AG09309 (cell line): ENCODE data around the gene ZNF184.

Experiments
- DNase-seq: peaks from one replicate; pipeline ENCODE4 v3.0.0-alpha.2; 2010; ENCODE audit warnings: low read depth
- H3K4me3 ChIP-seq: 2 replicates; pipeline ENCODE4 v1.5.1; 2011; ENCODE audit warnings: mild to moderate bottlenecking, low read depth, low read length, moderate library complexity; ENCODE audit not compliant: control insufficient read depth
- TF ChIP-seq, protein P1 (sequence below): IDR thresholded peaks from 2 replicates; pipeline ENCODE4 v1.5.1; 2011; ENCODE audit warnings: mild to moderate bottlenecking, low read depth, low read length, inconsistent platforms; ENCODE audit not compliant: insufficient read depth, control insufficient read depth; ENCODE audit errors: missing control alignments

The ZNF184 gene

GRCh38 chr6:27414996-27415395 lies 57.9 kb downstream of the ZNF184 start:
- H3K4me3 ChIP-seq = no peak overlapping the region
- TF ChIP-seq, protein P1, sequence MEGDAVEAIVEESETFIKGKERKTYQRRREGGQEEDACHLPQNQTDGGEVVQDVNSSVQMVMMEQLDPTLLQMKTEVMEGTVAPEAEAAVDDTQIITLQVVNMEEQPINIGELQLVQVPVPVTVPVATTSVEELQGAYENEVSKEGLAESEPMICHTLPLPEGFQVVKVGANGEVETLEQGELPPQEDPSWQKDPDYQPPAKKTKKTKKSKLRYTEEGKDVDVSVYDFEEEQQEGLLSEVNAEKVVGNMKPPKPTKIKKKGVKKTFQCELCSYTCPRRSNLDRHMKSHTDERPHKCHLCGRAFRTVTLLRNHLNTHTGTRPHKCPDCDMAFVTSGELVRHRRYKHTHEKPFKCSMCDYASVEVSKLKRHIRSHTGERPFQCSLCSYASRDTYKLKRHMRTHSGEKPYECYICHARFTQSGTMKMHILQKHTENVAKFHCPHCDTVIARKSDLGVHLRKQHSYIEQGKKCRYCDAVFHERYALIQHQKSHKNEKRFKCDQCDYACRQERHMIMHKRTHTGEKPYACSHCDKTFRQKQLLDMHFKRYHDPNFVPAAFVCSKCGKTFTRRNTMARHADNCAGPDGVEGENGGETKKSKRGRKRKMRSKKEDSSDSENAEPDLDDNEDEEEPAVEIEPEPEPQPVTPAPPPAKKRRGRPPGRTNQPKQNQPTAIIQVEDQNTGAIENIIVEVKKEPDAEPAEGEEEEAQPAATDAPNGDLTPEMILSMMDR = no peak
- no peak for DNase-seq

GRCh38 chr6:27414300-27414699 lies 58.6 kb downstream of the ZNF184 start:
- no peak for DNase-seq
- TF ChIP-seq, protein P1 = no peak
- no peak overlapping the region for H3K4me3 ChIP-seq

GRCh38 chr6:27407153-27407814 lies 65.6 kb downstream of the ZNF184 start:
- TF ChIP-seq, protein P1 = no peak
- H3K4me3 ChIP-seq = no peak overlapping the region
- DNase-seq = no peak

DNA sequence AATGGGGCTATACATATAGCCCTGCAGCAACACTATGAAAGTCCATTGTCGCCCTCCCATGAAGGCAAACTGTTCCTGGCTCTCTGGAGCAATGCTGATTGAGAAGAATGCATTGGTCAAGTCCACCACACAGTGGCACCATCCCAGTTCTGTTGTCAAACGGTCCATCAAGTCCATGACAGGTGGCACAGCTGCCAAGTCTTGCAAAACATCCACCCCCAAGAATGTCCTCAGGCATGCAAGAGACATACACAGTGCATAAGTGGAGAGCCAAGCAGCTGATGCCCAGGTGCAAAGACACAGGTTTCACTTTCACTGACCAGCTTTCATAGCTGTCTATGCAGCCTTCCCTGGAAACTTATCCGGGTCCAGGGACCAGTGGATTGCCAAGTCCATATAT lies 66.8 kb downstream of the ZNF184 start:
- no peak overlapping the region for H3K4me3 ChIP-seq
- TF ChIP-seq, protein P1 = no peak
- no peak for DNase-seq

DNA sequence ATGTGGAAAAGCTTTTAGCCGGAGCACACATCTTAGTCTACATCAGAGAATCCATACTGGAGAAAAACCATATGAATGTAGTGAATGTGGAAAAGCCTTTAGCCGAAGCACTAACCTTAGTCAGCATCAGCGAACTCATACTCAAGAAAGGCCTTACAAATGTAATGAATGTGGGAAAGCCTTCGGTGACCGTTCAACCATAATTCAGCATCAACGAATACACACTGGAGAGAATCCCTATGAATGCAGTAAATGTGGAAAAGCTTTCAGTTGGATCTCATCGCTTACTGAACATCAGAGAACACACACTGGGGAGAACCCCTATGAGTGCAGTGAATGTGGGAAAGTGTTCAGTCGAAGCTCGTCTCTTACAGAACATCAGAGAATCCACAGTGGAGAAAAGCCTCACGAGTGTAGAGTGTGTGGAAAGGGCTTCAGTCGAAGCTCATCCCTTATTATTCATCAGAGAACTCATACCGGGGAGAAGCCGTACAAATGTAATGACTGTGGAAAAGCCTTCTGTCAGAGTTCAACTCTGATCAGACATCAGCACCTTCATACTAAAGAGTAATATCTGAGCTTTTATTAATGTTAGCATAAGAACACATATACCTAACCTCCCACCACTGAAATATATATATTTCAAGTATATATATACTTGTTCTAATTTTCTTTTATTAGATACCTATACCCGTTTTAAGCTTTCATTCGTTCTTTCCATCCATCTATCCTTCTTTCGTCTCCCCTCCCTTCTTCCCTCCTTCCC lies 71.8 kb downstream of the ZNF184 start:
- no peak for DNase-seq
- TF ChIP-seq, protein P1 = no peak
- no peak overlapping the region for H3K4me3 ChIP-seq
